ENCODE measurements around the gene CLCA2. TPM values are rescaled to one million over a fixed set of nuclear protein-coding genes. Genes with fewer than 3 reads are reported as not detected.

The CLCA2 gene
- total and polyA plus RNA-seq, 7 donors = 0.60 to 2.1 (median 0.60) TPM; not detected in 4

GRCh38 chr1:86453664-86454063 lies 29.7 kb downstream of the CLCA2 start:
- Histone ChIP-seq H3K4me1 (no peaks in the 10 kb centered on the region), H3K9me3 (no peaks in the 10 kb centered on the region), H3K27ac (no peak overlapping the region), H3K36me3 (no peaks in the 10 kb centered on the region), H3K27me3 (no peaks in the 10 kb centered on the region), H3K4me3 (no peak overlapping the region)
- no peak for TF ChIP-seq EP300 (IDR thresholded peaks at IDR 0.05)
- no peak for TF ChIP-seq CTCF (IDR thresholded peaks at IDR 0.05)
- TF ChIP-seq POLR2A (IDR thresholded peaks at IDR 0.05) = no peak
- TF ChIP-seq POLR2AphosphoS5 (IDR thresholded peaks at IDR 0.05) = no peak
- intact Hi-C loops (cut with DNase I) = no loop called here
- no peak for DNase-seq
- WGBS, 2 donors = 79 to 80% methylated on average over 3 of the region's 3 CpGs

- H3K27ac ChIP-seq = no peak overlapping the region
- WGBS, 2 donors = 87 to 90% methylated on average over 5 of the region's 5 CpGs
- intact Hi-C loops (cut with DNase I) = no loop called here
Observed at GRCh38 chr1:86455073-86455472, 31.1 kb downstream of the CLCA2 start.

GRCh38 chr1:86460998-86461397 lies 37.0 kb downstream of the CLCA2 start:
- no peaks in the 10 kb centered on the region for H3K9me3 ChIP-seq
- no peaks in the 10 kb centered on the region for H3K4me1 ChIP-seq
- TF ChIP-seq EP300 (IDR thresholded peaks at IDR 0.05) (no peak), POLR2A (IDR thresholded peaks at IDR 0.05) (no peak), CTCF (IDR thresholded peaks at IDR 0.05) (no peak), POLR2AphosphoS5 (IDR thresholded peaks at IDR 0.05) (no peak)
- H3K4me3 ChIP-seq = no peak overlapping the region
- WGBS, 2 donors = 2 to 31% methylated on average over 1 of the region's 1 CpG
- no peak overlapping the region for H3K27ac ChIP-seq
- no peaks in the 10 kb centered on the region for H3K36me3 ChIP-seq
- DNase-seq = no peak
- H3K27me3 ChIP-seq = no peaks in the 10 kb centered on the region
- intact Hi-C loops (cut with DNase I) = no loop called here

More at GRCh38 chr1:86455073-86455472, 31.1 kb downstream of the CLCA2 start:
- Histone ChIP-seq H3K9me3 (no peaks in the 10 kb centered on the region), H3K4me3 (no peak overlapping the region), H3K4me1 (no peaks in the 10 kb centered on the region), H3K36me3 (no peaks in the 10 kb centered on the region), H3K27me3 (no peaks in the 10 kb centered on the region)
- no peak for DNase-seq
- TF ChIP-seq POLR2AphosphoS5 (IDR thresholded peaks at IDR 0.05) = no peak
- no peak for TF ChIP-seq POLR2A (IDR thresholded peaks at IDR 0.05)
- TF ChIP-seq CTCF (IDR thresholded peaks at IDR 0.05) = no peak
- no peak for TF ChIP-seq EP300 (IDR thresholded peaks at IDR 0.05)

- Histone ChIP-seq H3K4me3 (no peak overlapping the region), H3K27ac (no peak overlapping the region), H3K9me3 (no peaks in the 10 kb centered on the region), H3K4me1 (no peaks in the 10 kb centered on the region), H3K27me3 (no peaks in the 10 kb centered on the region), H3K36me3 (no peaks in the 10 kb centered on the region)
- intact Hi-C loops (cut with DNase I) = no loop called here
- no peak for DNase-seq
- 65 to 80% methylated on average over 3 of the region's 3 CpGs for WGBS, 2 donors
- TF ChIP-seq EP300 (IDR thresholded peaks at IDR 0.05) (no peak), POLR2A (IDR thresholded peaks at IDR 0.05) (no peak), POLR2AphosphoS5 (IDR thresholded peaks at IDR 0.05) (no peak), CTCF (IDR thresholded peaks at IDR 0.05) (no peak)
Observed at GRCh38 chr1:86461482-86461881, 37.5 kb downstream of the CLCA2 start.

- intact Hi-C loops (cut with DNase I) = no loop called here
- no peak overlapping the region for H3K4me3 ChIP-seq
- H3K27ac ChIP-seq = no peak overlapping the region
- 84 to 86% methylated on average over 1 of the region's 1 CpG for WGBS, 2 donors
- no peaks in the 10 kb centered on the region for H3K4me1 ChIP-seq
- H3K27me3 ChIP-seq = no peaks in the 10 kb centered on the region
- TF ChIP-seq POLR2AphosphoS5 (IDR thresholded peaks at IDR 0.05) (no peak), POLR2A (IDR thresholded peaks at IDR 0.05) (no peak), CTCF (IDR thresholded peaks at IDR 0.05) (no peak), EP300 (IDR thresholded peaks at IDR 0.05) (no peak)
- no peaks in the 10 kb centered on the region for H3K36me3 ChIP-seq
- DNase-seq = no peak
- no peaks in the 10 kb centered on the region for H3K9me3 ChIP-seq
Observed at GRCh38 chr1:86464819-86465218, 40.8 kb downstream of the CLCA2 start.

All from sigmoid colon (tissue), 7 donors.